GM12874 (cell line): ENCODE data around the gene SLC43A1.

Source experiments
- CTCF ChIP-seq: IDR thresholded peaks from 2 replicates; pipeline ENCODE4 v1.5.1; 2011; ENCODE audit warnings: low read depth, mild to moderate bottlenecking, control low read depth, low read length, moderate library complexity; ENCODE audit not compliant: insufficient read depth

The SLC43A1 gene

DNA sequence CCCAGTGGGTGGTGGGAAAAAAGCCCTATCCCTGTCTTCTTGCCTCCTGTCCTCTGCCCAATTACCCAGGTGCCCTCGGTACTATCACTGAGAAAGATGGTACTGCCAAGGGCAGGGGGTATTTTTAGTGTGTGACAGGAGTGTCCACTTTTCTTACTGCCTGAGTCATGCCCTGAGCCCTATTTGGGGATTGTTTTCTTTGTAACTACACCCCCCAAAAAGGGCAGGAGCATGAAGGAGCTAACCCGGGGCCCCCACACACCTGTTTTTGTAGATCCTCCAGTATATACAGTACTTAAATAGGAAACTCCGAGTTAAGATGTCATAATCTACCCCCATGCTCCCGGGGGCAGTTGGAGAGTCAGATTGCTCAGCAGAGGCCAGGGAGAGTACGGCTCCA, 25.7 kb upstream of the SLC43A1 start:
- no peak for TF ChIP-seq CTCF

DNA sequence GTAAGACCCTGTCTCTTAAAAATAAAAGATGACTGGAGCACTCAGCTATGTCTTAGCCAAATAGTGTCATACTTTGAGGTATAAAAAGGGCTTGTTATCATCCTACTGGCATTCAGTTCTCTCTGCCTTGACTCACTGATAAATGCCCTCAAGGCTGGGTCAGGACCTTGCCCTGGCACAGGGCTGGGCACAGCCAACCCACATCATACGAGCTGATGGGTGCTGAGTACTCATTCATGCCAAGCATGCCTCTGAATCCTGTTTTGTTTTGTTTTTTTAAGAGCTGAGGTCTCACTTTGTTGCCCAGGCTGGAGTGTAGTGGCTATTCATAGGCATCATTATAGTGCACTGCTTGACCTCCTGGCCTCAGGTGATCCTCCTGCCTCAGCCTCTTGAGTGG, 23.8 kb upstream of the SLC43A1 start:
- TF ChIP-seq CTCF: no peak

- no peak for TF ChIP-seq CTCF
Observed at GRCh38 chr11:57536947-57537619, 21.6 kb upstream of the SLC43A1 start, which contains the start of gene SMTNL1. Gene SMTNL1, plus strand, starts transcription at chr11:57537595. Its CDS starts 5,048 bp downstream, at chr11:57542643.

DNA sequence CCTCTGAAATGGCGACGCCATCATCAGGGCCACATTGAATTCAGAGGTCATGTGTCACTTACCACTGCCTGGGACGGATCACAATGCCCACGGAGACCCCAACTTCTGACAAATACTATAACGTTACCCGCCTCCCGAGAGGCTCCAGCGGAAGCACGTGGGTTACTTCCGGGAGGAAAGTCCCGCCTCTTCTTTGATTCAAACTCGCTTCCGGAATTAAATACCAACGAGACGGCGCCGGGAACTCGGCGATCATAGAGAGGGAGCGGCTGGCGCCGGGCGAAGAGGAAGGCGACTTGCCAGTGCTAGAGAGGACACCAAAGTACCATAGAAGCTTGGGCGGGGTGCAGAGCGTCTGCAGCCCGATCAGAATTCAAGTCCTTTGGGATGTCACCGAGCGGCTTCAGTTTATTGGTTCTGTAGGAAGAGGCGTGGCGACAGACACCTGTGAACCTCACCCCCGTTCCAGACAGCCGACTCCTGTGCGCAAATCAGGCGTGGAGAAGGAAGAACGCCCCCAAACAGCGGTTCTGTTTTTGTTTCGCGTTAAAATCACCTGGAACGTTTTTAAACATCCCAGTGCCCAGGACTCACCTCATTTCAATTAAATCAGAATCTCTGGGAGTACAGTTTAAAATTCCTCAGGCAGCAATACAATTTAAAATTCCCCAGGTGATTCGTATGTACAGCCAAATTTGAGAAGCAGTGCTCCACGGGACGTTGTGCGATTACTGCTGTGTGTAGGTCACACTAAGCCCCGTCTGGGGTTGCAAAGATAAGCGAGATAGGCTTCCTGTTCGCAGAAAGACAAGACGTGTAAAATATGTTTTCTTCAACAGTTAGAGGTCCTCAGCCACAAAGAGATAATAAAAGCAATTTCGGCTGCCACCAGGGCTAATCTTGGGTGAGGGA, 15.3 kb upstream of the SLC43A1 start, which contains the start of gene TIMM10:
TIMM10 (minus strand) TSS at position 159 of the 912 bp plus-strand sequence. CDS start 565 bp downstream, outside the sequence.
- no peak for TF ChIP-seq CTCF

DNA sequence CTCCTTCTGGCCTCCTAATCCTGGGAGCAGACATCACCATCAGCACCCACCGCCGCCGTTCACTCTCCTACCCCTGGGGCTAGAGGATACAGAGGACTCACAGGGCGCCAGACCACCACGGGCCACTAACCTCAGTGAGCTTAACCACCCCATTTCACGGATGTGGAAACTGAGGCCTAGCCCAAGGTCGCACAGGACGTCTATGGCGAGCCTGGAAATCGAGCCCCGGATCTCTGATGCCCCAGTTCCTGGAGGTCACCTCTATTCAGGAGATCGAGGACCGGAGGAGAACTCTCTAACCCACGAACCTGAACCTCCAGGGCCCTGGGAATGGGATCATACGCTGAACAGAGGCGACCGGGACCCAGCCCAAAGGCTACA, 14.7 kb upstream of the SLC43A1 start:
- TF ChIP-seq CTCF: no peak

GRCh38 chr11:57529012-57529411, 13.5 kb upstream of the SLC43A1 start:
- TF ChIP-seq CTCF: no peak

GRCh38 chr11:57527056-57527631, 11.6 kb upstream of the SLC43A1 start:
- peak; percentile 80 for TF ChIP-seq CTCF
